Loucy (cell line): Measurements from ENCODE around the gene LPCAT2.

Experiments
- H2AFZ ChIP-seq: fragments of 200-600 bp; sonication (generic); 2 replicates; pipeline ENCODE4 v1.6.0; 2016; ENCODE audit warnings: antibody characterized with exemption, mild to moderate bottlenecking, low read length, moderate library complexity
- H3F3A ChIP-seq: fragments of 200-600 bp; 2 replicates; pipeline ENCODE4 v1.6.0; 2016; ENCODE audit warnings: antibody characterized with exemption, low read depth, mild to moderate bottlenecking
- H3K27me3 ChIP-seq: fragments of 200-600 bp; sonication (generic); 2 replicates; pipeline ENCODE4 v1.6.1; 2014; ENCODE audit warnings: low read length, mild to moderate bottlenecking; ENCODE audit not compliant: insufficient read depth, poor library complexity, severe bottlenecking
- H3K36me3 ChIP-seq: fragments of 200-600 bp; sonication (generic); 2 replicates; pipeline ENCODE4 v1.6.1; 2016; ENCODE audit warnings: low read length; ENCODE audit not compliant: insufficient read depth
- H3K4me1 ChIP-seq: fragments of 200-600 bp; sonication (generic); 2 replicates; pipeline ENCODE4 v1.5.1; 2014; ENCODE audit warnings: low read length, mild to moderate bottlenecking; ENCODE audit not compliant: insufficient read depth, poor library complexity, severe bottlenecking
- H3K4me2 ChIP-seq: fragments of 200-600 bp; sonication (generic); 2 replicates; pipeline ENCODE4 v1.6.0; 2014; ENCODE audit warnings: antibody characterized with exemption, low read length, low read depth, mild to moderate bottlenecking; ENCODE audit not compliant: poor library complexity, severe bottlenecking
- H3K4me3 ChIP-seq: fragments of 200-600 bp; sonication (generic); 2 replicates; pipeline ENCODE4 v1.5.1; 2014; ENCODE audit warnings: low read length, mild to moderate bottlenecking, mixed read lengths; ENCODE audit not compliant: poor library complexity, severe bottlenecking
- H3K79me2 ChIP-seq: fragments of 200-600 bp; sonication (generic); 2 replicates; pipeline ENCODE4 v1.6.1; 2014; ENCODE audit warnings: low read length; ENCODE audit not compliant: insufficient read depth
- H3K9ac ChIP-seq: fragments of 200-600 bp; sonication (generic); 2 replicates; pipeline ENCODE4 v1.6.0; 2014; ENCODE audit warnings: mild to moderate bottlenecking, low read depth, low read length, moderate library complexity; ENCODE audit not compliant: poor library complexity, severe bottlenecking
- H3K9me2 ChIP-seq: fragments of 200-600 bp; sonication (generic); replicated peaks from 2 replicates; pipeline ENCODE4 v1.6.1; 2016; ENCODE audit warnings: low read depth, low read length, mixed read lengths
- H3K9me3 ChIP-seq: fragments of 200-600 bp; sonication (generic); 2 replicates; pipeline ENCODE4 v1.6.1; 2014; ENCODE audit warnings: mild to moderate bottlenecking, antibody characterized with exemption, low read length, low read depth; ENCODE audit not compliant: insufficient read depth
- H4K20me1 ChIP-seq: fragments of 200-600 bp; sonication (generic); 2 replicates; pipeline ENCODE4 v1.6.0; 2014; ENCODE audit warnings: antibody characterized with exemption, low read length, mild to moderate bottlenecking; ENCODE audit not compliant: insufficient read depth, poor library complexity, severe bottlenecking
- CTCF ChIP-seq: fragments of 200-600 bp; sonication (generic); conservative IDR thresholded peaks from 2 replicates; pipeline ENCODE4 v1.5.1; 2014; ENCODE audit warnings: mild to moderate bottlenecking, antibody characterized with exemption, low read length
- EZH2phosphoT487 ChIP-seq: fragments of 200-600 bp; IDR thresholded peaks from 2 replicates; pipeline ENCODE4 v1.6.1; 2018; ENCODE audit warnings: antibody characterized with exemption, mild to moderate bottlenecking, moderate library complexity, borderline replicate concordance

Gene LPCAT2

GRCh38 chr16:55634193-55634592, 125.3 kb downstream of the LPCAT2 start:
- Histone ChIP-seq H3K79me2 (no peaks in the 10 kb centered on the region), H3K4me3 (no peak overlapping the region), H3F3A (no peaks in the 10 kb centered on the region), H4K20me1 (no peaks in the 10 kb centered on the region), H3K4me1 (no peaks in the 10 kb centered on the region), H2AFZ (no peak overlapping the region), H3K9me2 (no peaks in the 10 kb centered on the region), H3K4me2 (no peak overlapping the region), H3K27me3 (no peaks in the 10 kb centered on the region), H3K36me3 (no peaks in the 10 kb centered on the region), H3K9me3 (no peaks in the 10 kb centered on the region), H3K9ac (no peak overlapping the region)
- TF ChIP-seq EZH2phosphoT487 (no peak), CTCF (no peak)
